HCT116 (cell line): Measurements from ENCODE around the gene CD300C. TPM values are rescaled to one million over a fixed set of nuclear protein-coding genes. Genes with fewer than 3 reads are reported as not detected.

Source experiments
- ATAC-seq: fragments of 200-7000 bp; cut with Tn5 transposase; 2 replicates; pipeline ENCODE4 v1.9.1; 2020; ENCODE audit warnings: mild to moderate bottlenecking, moderate library complexity
- BruUV-seq: library from RNA; stranded (reverse); fragments of 400-500 nt; replicated peaks from 2 replicates; lab custom pipeline; 2021; lab: Mats Ljungman, UMichigan
- CTCF ChIA-PET: fragments of 300-600 bp; sonication (Branson Sonifier 250); formaldehyde crosslinking; loops from one replicate; lab custom pipeline; 2021; ENCODE audit warnings: antibody characterized with exemption; lab: Charles Lee
- POLR2A ChIA-PET: fragments of 300-600, 350-600 bp; sonication (Branson Sonifier 250); formaldehyde crosslinking; loops from one replicate; lab custom pipeline; 2021; ENCODE audit warnings: antibody characterized with exemption; lab: Charles Lee
- RAD21 ChIA-PET, 2 experiments: fragments of 300-600 bp; sonication (Branson Sonifier 250); formaldehyde crosslinking; loops; one replicate each; lab custom pipeline; 2023; ENCODE audit warnings: low total read pairs in 2 of 2; ENCODE audit not compliant: uncharacterized antibody in 2 of 2, unreplicated experiment in 2 of 2, low non-redundant PET in 1 of 2; lab: Charles Lee
- DNase-seq: peaks from one replicate; pipeline ENCODE4 v3.0.0-alpha.2; 2010; ENCODE audit warnings: low read depth, low spot score
- H2AFZ ChIP-seq: fragments of 200-600 bp; shearing (Covaris generic), sonication (generic); 2 replicates; pipeline ENCODE4 v1.6.1; 2017; ENCODE audit warnings: low read depth, mixed run types, mixed read lengths, antibody characterized with exemption, low read length; ENCODE audit not compliant: poor library complexity, severe bottlenecking
- H3K27ac ChIP-seq: 2 replicates; pipeline ENCODE4 v1.5.1; 2012; ENCODE audit warnings: low read depth, low read length
- H3K27me3 ChIP-seq: fragments of 200-600 bp; sonication (generic); 2 replicates; pipeline ENCODE4 v1.6.1; 2016; ENCODE audit warnings: mixed run types, low read length, mixed read lengths; ENCODE audit not compliant: insufficient read depth
- H3K36me3 ChIP-seq, 2 experiments: fragments of 200-500 bp in 1 of 2; fragments of 200-600 bp in 1 of 2; sonication (Bioruptor generic) in 1 of 2; sonication (generic) in 1 of 2; 2 replicates each; pipeline versions ENCODE4 v1.5.1 to v1.6.1; 2014 to 2016; ENCODE audit warnings: low read length in 2 of 2, inconsistent platforms in 1 of 2, mixed read lengths in 1 of 2, mixed run types in 1 of 2; ENCODE audit not compliant: insufficient read depth in 2 of 2, control insufficient read depth in 1 of 2
- H3K4me1 ChIP-seq, 2 experiments: fragments of 200-600 bp in 1 of 2; sonication (generic) in 1 of 2; 2 replicates each; pipeline versions ENCODE4 v1.5.1 to v1.6.1; 2012 to 2017; ENCODE audit warnings: low read length in 2 of 2, inconsistent platforms in 1 of 2, mild to moderate bottlenecking in 1 of 2, mixed read lengths in 1 of 2, mixed run types in 1 of 2, moderate library complexity in 1 of 2; ENCODE audit not compliant: insufficient read depth in 2 of 2, control insufficient read depth in 1 of 2
- H3K4me2 ChIP-seq: fragments of 200-600 bp; sonication (generic); 2 replicates; pipeline ENCODE4 v1.6.1; 2017; ENCODE audit warnings: mixed run types, low read length, mixed read lengths
- H3K4me3 ChIP-seq, 2 experiments: fragments of 200-600 bp in 1 of 2; sonication (generic) in 1 of 2; replicated peaks in 1 of 2; 2 replicates each; pipeline ENCODE4 v1.5.1; 2011 to 2016; ENCODE audit warnings: low read length in 2 of 2, control low read depth in 1 of 2, low read depth in 1 of 2, mild to moderate bottlenecking in 1 of 2, mixed read lengths in 1 of 2, mixed run types in 1 of 2
- H3K79me2 ChIP-seq: fragments of 200-600 bp; sonication (generic); 2 replicates; pipeline ENCODE4 v1.6.1; 2017; ENCODE audit warnings: mild to moderate bottlenecking, mixed run types, low read length, moderate library complexity, mixed read lengths; ENCODE audit not compliant: insufficient read depth
- H3K9ac ChIP-seq: fragments of 200-600 bp; sonication (generic); 2 replicates; pipeline ENCODE4 v1.6.1; 2016; ENCODE audit warnings: low read length, mixed read lengths
- H3K9me2 ChIP-seq: fragments of 200-600 bp; sonication (generic), shearing (Covaris generic); 2 replicates; pipeline ENCODE4 v1.6.1; 2017; ENCODE audit warnings: mixed run types, mild to moderate bottlenecking, moderate library complexity; ENCODE audit not compliant: insufficient read depth
- H3K9me3 ChIP-seq, 2 experiments: fragments of 200-500 bp in 1 of 2; fragments of 200-600 bp in 1 of 2; sonication (Bioruptor generic) in 1 of 2; sonication (generic) in 1 of 2; 2 replicates each; pipeline ENCODE4 v1.6.1; 2014 to 2017; ENCODE audit warnings: low read length in 2 of 2, mixed read lengths in 2 of 2, inconsistent platforms in 1 of 2, low read depth in 1 of 2, mild to moderate bottlenecking in 1 of 2, mixed run types in 1 of 2, moderate library complexity in 1 of 2; ENCODE audit not compliant: control insufficient read depth in 1 of 2, insufficient read depth in 1 of 2
- H4K20me1 ChIP-seq: fragments of 200-600 bp; sonication (generic), shearing (Covaris generic); 2 replicates; pipeline ENCODE4 v1.6.1; 2017; ENCODE audit warnings: mixed run types, mild to moderate bottlenecking, moderate library complexity; ENCODE audit not compliant: insufficient read depth
- CBX3 ChIP-seq: IDR thresholded peaks from 2 replicates; pipeline ENCODE4 v1.6.1; 2012; ENCODE audit warnings: low read depth
- CEBPB ChIP-seq: IDR thresholded peaks from 2 replicates; pipeline ENCODE4 v1.6.1; 2012; ENCODE audit warnings: low read depth
- ELF1 ChIP-seq: IDR thresholded peaks from 2 replicates; pipeline ENCODE4 v1.6.1; 2012; ENCODE audit warnings: low read depth, borderline replicate concordance
- EZH2 ChIP-seq: fragments of 200-600 bp; sonication (generic); IDR thresholded peaks from 2 replicates; pipeline ENCODE4 v1.6.1; 2017; ENCODE audit warnings: antibody characterized with exemption, mixed run types
- EZH2phosphoT487 ChIP-seq: fragments of 200-600 bp; IDR thresholded peaks from 2 replicates; pipeline ENCODE4 v1.6.1; 2018; ENCODE audit warnings: antibody characterized with exemption, borderline replicate concordance
- JUND ChIP-seq: IDR thresholded peaks from 2 replicates; pipeline ENCODE4 v1.6.1; 2012
- POLR2A ChIP-seq: IDR thresholded peaks from 2 replicates; pipeline ENCODE4 v1.7.0; 2011; ENCODE audit warnings: borderline replicate concordance; ENCODE audit not compliant: insufficient read depth, insufficient read length; ENCODE audit errors: extremely low read depth
- POLR2AphosphoS5 ChIP-seq: IDR thresholded peaks from 2 replicates; pipeline ENCODE4 v1.6.1; 2011; ENCODE audit warnings: mild to moderate bottlenecking, low read depth, low read length, moderate library complexity
- RAD21 ChIP-seq: IDR thresholded peaks from 2 replicates; pipeline ENCODE4 v1.6.1; 2012; ENCODE audit warnings: low read depth, mild to moderate bottlenecking
- SIN3A ChIP-seq: IDR thresholded peaks from 2 replicates; pipeline ENCODE4 v1.6.1; 2012; ENCODE audit warnings: low read depth
- SRF ChIP-seq: IDR thresholded peaks from 2 replicates; pipeline ENCODE4 v1.6.1; 2012; ENCODE audit warnings: low read depth
- YY1 ChIP-seq: IDR thresholded peaks from 2 replicates; pipeline ENCODE4 v1.6.1; 2011; ENCODE audit warnings: low read length, low read depth, moderate library complexity, mild to moderate bottlenecking; ENCODE audit not compliant: insufficient replicate concordance; ENCODE audit errors: extremely low read depth
- ZFX ChIP-seq: fragments of 450-650 bp; IDR thresholded peaks from 2 replicates; pipeline ENCODE4 v1.6.1; 2017
- intact Hi-C: fragments of 100-400 bp; cut with micrococcal nuclease; formaldehyde crosslinking; loops from 2 replicates; pipeline ENCODE4 v1.10.0; 2022
- total RNA-seq: library from RNA; stranded (reverse); gene quantifications from one replicate; pipeline ENCODE4 v1.2.1, GENCODE V29; 2021; ENCODE audit not compliant: unreplicated experiment
- TF ChIP-seq, protein P1 (sequence below): IDR thresholded peaks from 2 replicates; pipeline ENCODE4 v1.6.1; 2011; ENCODE audit warnings: mild to moderate bottlenecking, low read length, moderate library complexity; ENCODE audit not compliant: insufficient replicate concordance; ENCODE audit errors: extremely low read depth
- TF ChIP-seq, protein P2 (sequence below): IDR thresholded peaks from 2 replicates; pipeline ENCODE4 v1.6.1; 2012
- TF ChIP-seq, protein P3 (sequence below): IDR thresholded peaks from 2 replicates; pipeline ENCODE4 v1.6.1; 2012
- TF ChIP-seq, protein P4 (sequence below): IDR thresholded peaks from 2 replicates; pipeline ENCODE4 v1.6.1; 2012; ENCODE audit warnings: low read depth

The CD300C gene
- total RNA-seq, 1 experiment from 2014 or later, result 0.15 TPM

DNA sequence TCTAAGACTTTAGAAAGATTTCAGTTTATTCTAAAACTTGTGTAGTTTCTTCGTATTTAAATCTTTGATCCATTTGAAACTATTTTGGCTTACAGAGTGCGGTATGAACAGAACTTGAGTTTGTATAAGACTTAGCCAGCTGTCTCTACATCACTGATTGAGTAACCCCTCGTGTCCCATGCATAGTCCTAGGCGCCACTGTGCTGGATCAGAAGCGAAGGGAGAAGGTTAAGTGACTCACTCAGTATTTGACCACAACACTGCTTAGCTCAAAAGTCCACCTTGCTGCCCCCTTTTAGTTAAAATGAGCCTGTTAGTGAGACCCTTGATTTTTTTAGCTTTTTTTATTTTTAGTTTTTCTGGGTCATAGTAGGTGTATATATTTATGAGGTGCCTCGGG is 43.1 kb downstream of the CD300C start:
- H3K79me2 ChIP-seq, result no peaks in the 10 kb centered on the region
- ChIA-PET POLR2A (no interaction called here), RAD21 (no interaction called here), CTCF (interaction anchor here (0.6 to 1.6 kb wide), 2 partner anchors 135 to 140 kb away, joined by 3 to 4 read pairs; no protein-coding TSS in a partner anchor)
- TF ChIP-seq EZH2phosphoT487 (no peak), ZFX (no peak), JUND (no peak), POLR2AphosphoS5 (no peak), EZH2 (no peak), ELF1 (no peak), RAD21 (no peak), SIN3A (no peak), SRF (no peak), CEBPB (no peak), YY1 (no peak), CBX3 (no peak), POLR2A (no peak)
- TF ChIP-seq, protein P1, sequence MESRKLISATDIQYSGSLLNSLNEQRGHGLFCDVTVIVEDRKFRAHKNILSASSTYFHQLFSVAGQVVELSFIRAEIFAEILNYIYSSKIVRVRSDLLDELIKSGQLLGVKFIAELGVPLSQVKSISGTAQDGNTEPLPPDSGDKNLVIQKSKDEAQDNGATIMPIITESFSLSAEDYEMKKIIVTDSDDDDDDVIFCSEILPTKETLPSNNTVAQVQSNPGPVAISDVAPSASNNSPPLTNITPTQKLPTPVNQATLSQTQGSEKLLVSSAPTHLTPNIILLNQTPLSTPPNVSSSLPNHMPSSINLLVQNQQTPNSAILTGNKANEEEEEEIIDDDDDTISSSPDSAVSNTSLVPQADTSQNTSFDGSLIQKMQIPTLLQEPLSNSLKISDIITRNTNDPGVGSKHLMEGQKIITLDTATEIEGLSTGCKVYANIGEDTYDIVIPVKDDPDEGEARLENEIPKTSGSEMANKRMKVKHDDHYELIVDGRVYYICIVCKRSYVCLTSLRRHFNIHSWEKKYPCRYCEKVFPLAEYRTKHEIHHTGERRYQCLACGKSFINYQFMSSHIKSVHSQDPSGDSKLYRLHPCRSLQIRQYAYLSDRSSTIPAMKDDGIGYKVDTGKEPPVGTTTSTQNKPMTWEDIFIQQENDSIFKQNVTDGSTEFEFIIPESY, result no peak
- TF ChIP-seq, protein P2, sequence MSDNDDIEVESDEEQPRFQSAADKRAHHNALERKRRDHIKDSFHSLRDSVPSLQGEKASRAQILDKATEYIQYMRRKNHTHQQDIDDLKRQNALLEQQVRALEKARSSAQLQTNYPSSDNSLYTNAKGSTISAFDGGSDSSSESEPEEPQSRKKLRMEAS, result no peak
- TF ChIP-seq, protein P3, sequence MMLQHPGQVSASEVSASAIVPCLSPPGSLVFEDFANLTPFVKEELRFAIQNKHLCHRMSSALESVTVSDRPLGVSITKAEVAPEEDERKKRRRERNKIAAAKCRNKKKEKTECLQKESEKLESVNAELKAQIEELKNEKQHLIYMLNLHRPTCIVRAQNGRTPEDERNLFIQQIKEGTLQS, result no peak
- TF ChIP-seq, protein P4, sequence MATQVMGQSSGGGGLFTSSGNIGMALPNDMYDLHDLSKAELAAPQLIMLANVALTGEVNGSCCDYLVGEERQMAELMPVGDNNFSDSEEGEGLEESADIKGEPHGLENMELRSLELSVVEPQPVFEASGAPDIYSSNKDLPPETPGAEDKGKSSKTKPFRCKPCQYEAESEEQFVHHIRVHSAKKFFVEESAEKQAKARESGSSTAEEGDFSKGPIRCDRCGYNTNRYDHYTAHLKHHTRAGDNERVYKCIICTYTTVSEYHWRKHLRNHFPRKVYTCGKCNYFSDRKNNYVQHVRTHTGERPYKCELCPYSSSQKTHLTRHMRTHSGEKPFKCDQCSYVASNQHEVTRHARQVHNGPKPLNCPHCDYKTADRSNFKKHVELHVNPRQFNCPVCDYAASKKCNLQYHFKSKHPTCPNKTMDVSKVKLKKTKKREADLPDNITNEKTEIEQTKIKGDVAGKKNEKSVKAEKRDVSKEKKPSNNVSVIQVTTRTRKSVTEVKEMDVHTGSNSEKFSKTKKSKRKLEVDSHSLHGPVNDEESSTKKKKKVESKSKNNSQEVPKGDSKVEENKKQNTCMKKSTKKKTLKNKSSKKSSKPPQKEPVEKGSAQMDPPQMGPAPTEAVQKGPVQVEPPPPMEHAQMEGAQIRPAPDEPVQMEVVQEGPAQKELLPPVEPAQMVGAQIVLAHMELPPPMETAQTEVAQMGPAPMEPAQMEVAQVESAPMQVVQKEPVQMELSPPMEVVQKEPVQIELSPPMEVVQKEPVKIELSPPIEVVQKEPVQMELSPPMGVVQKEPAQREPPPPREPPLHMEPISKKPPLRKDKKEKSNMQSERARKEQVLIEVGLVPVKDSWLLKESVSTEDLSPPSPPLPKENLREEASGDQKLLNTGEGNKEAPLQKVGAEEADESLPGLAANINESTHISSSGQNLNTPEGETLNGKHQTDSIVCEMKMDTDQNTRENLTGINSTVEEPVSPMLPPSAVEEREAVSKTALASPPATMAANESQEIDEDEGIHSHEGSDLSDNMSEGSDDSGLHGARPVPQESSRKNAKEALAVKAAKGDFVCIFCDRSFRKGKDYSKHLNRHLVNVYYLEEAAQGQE, result no peak
- H3K27ac ChIP-seq, result no peak overlapping the region
- BruUV-seq, result no TSS peak
- 0 out of 2 replicates have a peak, but pooled peaks cover 4% of the 10 kb centered on the region for H3K27me3 ChIP-seq
- H3K4me3 ChIP-seq, result no peak overlapping the region
- H3K4me2 ChIP-seq, result no peak overlapping the region
- H3K36me3 ChIP-seq, result no peaks in the 10 kb centered on the region
- no peak for DNase-seq
- no peak overlapping the region for H2AFZ ChIP-seq
- H3K9me2 ChIP-seq, result no peaks in the 10 kb centered on the region
- intact Hi-C loops, result no loop called here
- H3K9ac ChIP-seq, result no peak overlapping the region
- no peaks in the 10 kb centered on the region for H4K20me1 ChIP-seq
- ATAC-seq, result no peak
- H3K4me1 ChIP-seq, result no peaks in the 10 kb centered on the region
- no peaks in the 10 kb centered on the region for H3K9me3 ChIP-seq
